GM19023 (cell line): ENCODE measurements around the gene SDK2.

ENCODE experiments used
- ATAC-seq: cut with Tn5 transposase; IDR thresholded peaks from one replicate; pipeline ENCODE4 v1.9.1; 2021; ENCODE audit warnings: mild to moderate bottlenecking, moderate library complexity; ENCODE audit not compliant: unreplicated experiment

Gene SDK2

GRCh38 chr17:73588891-73589290 lies 55.4 kb downstream of the SDK2 start:
- no peak for ATAC-seq

GRCh38 chr17:73588301-73588846 lies 55.9 kb downstream of the SDK2 start:
- ATAC-seq, result no peak

- ATAC-seq, result no peak
Observed at GRCh38 chr17:73586921-73587602, 57.2 kb downstream of the SDK2 start.

- ATAC-seq, result no peak
Observed at GRCh38 chr17:73586275-73586832, 57.9 kb downstream of the SDK2 start.

- no peak for ATAC-seq
Observed at GRCh38 chr17:73585583-73585982, 58.7 kb downstream of the SDK2 start.

- no peak for ATAC-seq
Observed at GRCh38 chr17:73584987-73585386, 59.3 kb downstream of the SDK2 start.

- ATAC-seq, result no peak
Observed at GRCh38 chr17:73584049-73584448, 60.2 kb downstream of the SDK2 start.

GRCh38 chr17:73582821-73583220 lies 61.4 kb downstream of the SDK2 start:
- ATAC-seq, result no peak

- no peak for ATAC-seq
Observed at GRCh38 chr17:73582359-73582758, 61.9 kb downstream of the SDK2 start.

- no peak for ATAC-seq
Observed at GRCh38 chr17:73581379-73581778, 62.9 kb downstream of the SDK2 start.

- no peak for ATAC-seq
Observed at GRCh38 chr17:73580073-73580710, 64.1 kb downstream of the SDK2 start.

- ATAC-seq, result no peak
Observed at GRCh38 chr17:73576556-73577098, 67.6 kb downstream of the SDK2 start.

- no peak for ATAC-seq
Observed at GRCh38 chr17:73575470-73576221, 68.6 kb downstream of the SDK2 start.

- ATAC-seq, result no peak
Observed at GRCh38 chr17:73571511-73572130, 72.6 kb downstream of the SDK2 start.

GRCh38 chr17:73569762-73570319 lies 74.4 kb downstream of the SDK2 start:
- ATAC-seq, result no peak

GRCh38 chr17:73568934-73569333 lies 75.3 kb downstream of the SDK2 start:
- no peak for ATAC-seq

- no peak for ATAC-seq
Observed at GRCh38 chr17:73566905-73567782, 77.1 kb downstream of the SDK2 start.

GRCh38 chr17:73564843-73565242 lies 79.4 kb downstream of the SDK2 start:
- no peak for ATAC-seq

GRCh38 chr17:73562896-73563295 lies 81.3 kb downstream of the SDK2 start:
- ATAC-seq, result no peak
